ENCODE measurements around the gene MOB3A.

DNA sequence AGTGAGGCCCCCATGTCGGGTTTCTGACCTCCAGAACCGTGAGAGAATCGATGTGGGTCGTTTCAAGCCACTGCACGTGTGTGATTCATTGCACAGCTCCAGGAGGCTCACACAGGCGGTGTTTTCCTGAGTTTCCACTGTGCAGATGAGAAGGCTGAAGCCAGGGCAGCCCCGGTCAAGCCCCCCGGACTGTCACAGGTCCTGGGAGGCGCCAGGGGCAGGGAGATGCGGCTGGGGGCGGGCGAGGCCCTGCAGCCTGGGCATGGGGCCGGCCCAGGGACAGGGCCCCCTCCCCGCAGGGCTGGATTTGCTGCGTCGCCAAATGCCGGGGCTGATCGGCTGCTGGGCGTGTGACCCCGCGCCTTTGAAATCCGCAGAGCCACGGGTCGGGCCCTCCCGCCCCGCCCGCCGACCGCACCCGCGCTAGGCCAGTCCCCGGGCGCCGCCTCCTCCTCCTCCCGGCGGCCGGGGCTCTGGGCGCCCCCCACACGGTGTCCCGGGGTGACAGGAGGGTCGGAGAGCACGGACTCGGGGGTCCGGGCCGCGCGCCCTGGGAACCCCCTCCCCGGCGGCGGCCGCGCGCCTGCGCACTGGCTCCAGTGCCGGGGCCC is 35.1 kb downstream of the MOB3A start:
- TF ChIP-seq, protein P1, sequence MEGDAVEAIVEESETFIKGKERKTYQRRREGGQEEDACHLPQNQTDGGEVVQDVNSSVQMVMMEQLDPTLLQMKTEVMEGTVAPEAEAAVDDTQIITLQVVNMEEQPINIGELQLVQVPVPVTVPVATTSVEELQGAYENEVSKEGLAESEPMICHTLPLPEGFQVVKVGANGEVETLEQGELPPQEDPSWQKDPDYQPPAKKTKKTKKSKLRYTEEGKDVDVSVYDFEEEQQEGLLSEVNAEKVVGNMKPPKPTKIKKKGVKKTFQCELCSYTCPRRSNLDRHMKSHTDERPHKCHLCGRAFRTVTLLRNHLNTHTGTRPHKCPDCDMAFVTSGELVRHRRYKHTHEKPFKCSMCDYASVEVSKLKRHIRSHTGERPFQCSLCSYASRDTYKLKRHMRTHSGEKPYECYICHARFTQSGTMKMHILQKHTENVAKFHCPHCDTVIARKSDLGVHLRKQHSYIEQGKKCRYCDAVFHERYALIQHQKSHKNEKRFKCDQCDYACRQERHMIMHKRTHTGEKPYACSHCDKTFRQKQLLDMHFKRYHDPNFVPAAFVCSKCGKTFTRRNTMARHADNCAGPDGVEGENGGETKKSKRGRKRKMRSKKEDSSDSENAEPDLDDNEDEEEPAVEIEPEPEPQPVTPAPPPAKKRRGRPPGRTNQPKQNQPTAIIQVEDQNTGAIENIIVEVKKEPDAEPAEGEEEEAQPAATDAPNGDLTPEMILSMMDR (IDR thresholded peaks at IDR 0.05) = no peak
- TF ChIP-seq POLR2AphosphoS5 (IDR thresholded peaks at IDR 0.05) = peak in 2 of 3 donors; percentile 85 to 86

All from stomach (tissue), 4 donors.